ENCODE data around the gene NVL. TPM values are rescaled to one million over a fixed set of nuclear protein-coding genes. Genes with fewer than 3 reads are reported as not detected.
"Not testable (repeated sequence)": the region's sequence is repeated elsewhere in the genome, so short reads cannot be mapped to it uniquely, and the experiment has no call there.

Gene NVL
- total RNA-seq, 1 donor from 2014 or later = 36.9 TPM

DNA sequence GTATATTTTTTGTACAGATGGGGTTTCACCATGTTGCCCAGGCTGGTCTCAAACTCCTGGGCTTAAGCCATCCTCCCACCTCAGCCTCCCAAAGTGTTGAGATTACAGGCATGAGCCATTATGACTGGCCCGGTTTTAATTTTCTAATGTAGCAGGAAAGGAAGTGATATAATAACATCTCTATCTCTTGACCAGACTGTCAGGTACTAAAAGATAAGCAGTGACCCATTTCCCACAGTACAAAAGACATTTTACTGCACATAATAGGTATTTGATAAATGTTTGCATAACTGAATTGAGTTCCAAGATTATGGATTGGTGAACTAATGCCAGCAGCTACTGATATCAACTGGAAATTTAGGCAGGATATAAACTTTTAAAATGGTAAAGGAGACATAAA lies 4.0 kb downstream of the NVL start:
- Mint-ChIP-seq H3K27me3 (ENCODE audit: unreplicated experiment) (peaks cover 6% of the 10 kb centered on the region), H3K36me3 (ENCODE audit: unreplicated experiment) (no peaks in the 10 kb centered on the region), H3K4me1 (ENCODE audit: low read depth, unreplicated experiment) (peaks cover 14% of the 10 kb centered on the region), H3K27ac (ENCODE audit: unreplicated experiment) (no peak overlapping the region), H3K4me3 (ENCODE audit: unreplicated experiment) (no peak overlapping the region), H3K9me3 (ENCODE audit: unreplicated experiment) (peaks cover 2% of the 10 kb centered on the region)
- TF ChIP-seq, protein P1, sequence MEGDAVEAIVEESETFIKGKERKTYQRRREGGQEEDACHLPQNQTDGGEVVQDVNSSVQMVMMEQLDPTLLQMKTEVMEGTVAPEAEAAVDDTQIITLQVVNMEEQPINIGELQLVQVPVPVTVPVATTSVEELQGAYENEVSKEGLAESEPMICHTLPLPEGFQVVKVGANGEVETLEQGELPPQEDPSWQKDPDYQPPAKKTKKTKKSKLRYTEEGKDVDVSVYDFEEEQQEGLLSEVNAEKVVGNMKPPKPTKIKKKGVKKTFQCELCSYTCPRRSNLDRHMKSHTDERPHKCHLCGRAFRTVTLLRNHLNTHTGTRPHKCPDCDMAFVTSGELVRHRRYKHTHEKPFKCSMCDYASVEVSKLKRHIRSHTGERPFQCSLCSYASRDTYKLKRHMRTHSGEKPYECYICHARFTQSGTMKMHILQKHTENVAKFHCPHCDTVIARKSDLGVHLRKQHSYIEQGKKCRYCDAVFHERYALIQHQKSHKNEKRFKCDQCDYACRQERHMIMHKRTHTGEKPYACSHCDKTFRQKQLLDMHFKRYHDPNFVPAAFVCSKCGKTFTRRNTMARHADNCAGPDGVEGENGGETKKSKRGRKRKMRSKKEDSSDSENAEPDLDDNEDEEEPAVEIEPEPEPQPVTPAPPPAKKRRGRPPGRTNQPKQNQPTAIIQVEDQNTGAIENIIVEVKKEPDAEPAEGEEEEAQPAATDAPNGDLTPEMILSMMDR (IDR thresholded peaks at IDR 0.05; ENCODE audit: partially characterized antibody, unreplicated experiment) = no peak
- no peak for DNase-seq

DNA sequence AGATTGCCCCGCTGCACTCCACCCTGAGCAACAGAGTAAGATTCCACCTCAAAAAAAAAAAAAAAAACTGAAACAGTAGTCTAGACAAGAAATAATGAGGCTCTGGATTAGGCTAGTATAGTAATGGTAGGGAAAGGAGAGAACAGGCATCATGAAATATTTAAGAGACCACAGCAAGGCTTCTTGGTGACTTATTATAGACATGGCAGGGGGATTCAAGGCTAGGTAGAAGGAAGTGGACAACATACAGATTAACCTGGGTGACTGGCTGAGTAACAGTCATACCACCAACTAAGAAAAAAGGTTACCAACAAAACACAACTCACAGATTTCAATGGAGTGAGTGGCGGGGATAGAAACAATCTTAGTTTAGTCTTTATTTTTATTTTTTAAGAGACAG lies 8.3 kb downstream of the NVL start:
- DNase-seq = no peak
- H3K27ac Mint-ChIP-seq (ENCODE audit: unreplicated experiment) = no peak overlapping the region

GRCh38 chr1:224317383-224318045 lies 12.5 kb downstream of the NVL start:
- Mint-ChIP-seq H3K4me3 (ENCODE audit: unreplicated experiment) (no peak overlapping the region), H3K4me1 (ENCODE audit: low read depth, unreplicated experiment) (no peaks in the 10 kb centered on the region), H3K36me3 (ENCODE audit: unreplicated experiment) (no peaks in the 10 kb centered on the region), H3K9me3 (ENCODE audit: unreplicated experiment) (no peaks in the 10 kb centered on the region), H3K27ac (ENCODE audit: unreplicated experiment) (no peak overlapping the region), H3K27me3 (ENCODE audit: unreplicated experiment) (no peaks in the 10 kb centered on the region)
- no peak for DNase-seq
- TF ChIP-seq, protein P1 (IDR thresholded peaks at IDR 0.05; ENCODE audit: partially characterized antibody, unreplicated experiment) = no peak

More for the DNA sequence above, 8.3 kb downstream of the NVL start:
- Mint-ChIP-seq H3K9me3 (ENCODE audit: unreplicated experiment) (no peaks in the 10 kb centered on the region), H3K4me3 (ENCODE audit: unreplicated experiment) (no peak overlapping the region), H3K27me3 (ENCODE audit: unreplicated experiment) (no peaks in the 10 kb centered on the region), H3K4me1 (ENCODE audit: low read depth, unreplicated experiment) (no peaks in the 10 kb centered on the region), H3K36me3 (ENCODE audit: unreplicated experiment) (no peaks in the 10 kb centered on the region)
- TF ChIP-seq, protein P1 (IDR thresholded peaks at IDR 0.05; ENCODE audit: partially characterized antibody, unreplicated experiment) = no peak

DNA sequence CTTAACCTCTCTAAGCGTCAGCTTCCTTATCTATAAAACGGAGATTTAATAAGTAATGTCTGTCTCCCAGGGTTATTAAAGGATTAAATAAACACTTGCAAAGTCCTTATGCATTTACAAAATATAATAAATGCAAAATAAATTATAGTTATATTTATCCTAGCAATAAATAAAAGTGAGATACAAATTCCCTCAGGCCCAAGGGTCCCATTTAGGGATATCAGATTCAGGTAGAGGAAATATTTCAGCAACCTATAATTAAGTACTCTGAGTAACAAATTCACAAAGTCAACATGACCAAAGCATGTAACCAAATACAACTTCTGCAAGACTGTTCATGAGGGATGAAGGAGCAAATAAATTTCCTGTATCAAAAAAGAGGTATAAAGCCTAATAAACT lies 17.9 kb downstream of the NVL start:
- TF ChIP-seq, protein P1 (IDR thresholded peaks at IDR 0.05; ENCODE audit: partially characterized antibody, unreplicated experiment) = no peak
- Mint-ChIP-seq H3K9me3 (ENCODE audit: unreplicated experiment) (no peaks in the 10 kb centered on the region), H3K36me3 (ENCODE audit: unreplicated experiment) (no peaks in the 10 kb centered on the region), H3K4me3 (ENCODE audit: unreplicated experiment) (no peak overlapping the region), H3K27ac (ENCODE audit: unreplicated experiment) (no peak overlapping the region), H3K27me3 (ENCODE audit: unreplicated experiment) (no peaks in the 10 kb centered on the region), H3K4me1 (ENCODE audit: low read depth, unreplicated experiment) (no peaks in the 10 kb centered on the region)
- no peak for DNase-seq

DNA sequence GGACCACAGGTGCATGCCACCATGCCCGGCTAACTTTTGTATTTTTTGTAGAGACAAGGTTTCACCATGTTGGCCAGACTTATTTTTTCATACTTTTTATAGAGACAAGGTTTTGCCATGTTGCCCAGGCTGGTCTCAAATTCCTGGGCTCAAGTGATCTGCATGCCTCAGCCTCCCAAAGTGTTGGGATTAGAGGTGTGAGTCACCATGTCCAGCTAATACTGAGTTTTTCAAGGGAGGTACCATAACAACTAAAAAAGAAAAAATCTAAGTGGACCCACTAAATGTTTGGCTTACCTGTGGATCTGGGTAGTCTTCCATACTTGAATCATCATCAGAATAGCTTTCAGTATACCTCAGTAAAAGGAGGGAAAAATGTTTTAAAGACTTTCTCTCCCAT lies 18.5 kb downstream of the NVL start:
- not testable (repeated sequence) for H3K9me3 Mint-ChIP-seq (ENCODE audit: unreplicated experiment); DNase-seq; H3K27ac Mint-ChIP-seq (ENCODE audit: unreplicated experiment); H3K27me3 Mint-ChIP-seq (ENCODE audit: unreplicated experiment); H3K36me3 Mint-ChIP-seq (ENCODE audit: unreplicated experiment); H3K4me1 Mint-ChIP-seq (ENCODE audit: low read depth, unreplicated experiment); H3K4me3 Mint-ChIP-seq (ENCODE audit: unreplicated experiment)
